HG03196 (cell line): ENCODE data around the gene LRCH4.
A peak's percentile ranks its signal among the peaks of the same experiment; 100 is the strongest.

Experiments
- ATAC-seq: cut with Tn5 transposase; IDR thresholded peaks from one replicate; pipeline ENCODE4 v1.9.1; 2021; ENCODE audit not compliant: unreplicated experiment

The LRCH4 gene, protein sequence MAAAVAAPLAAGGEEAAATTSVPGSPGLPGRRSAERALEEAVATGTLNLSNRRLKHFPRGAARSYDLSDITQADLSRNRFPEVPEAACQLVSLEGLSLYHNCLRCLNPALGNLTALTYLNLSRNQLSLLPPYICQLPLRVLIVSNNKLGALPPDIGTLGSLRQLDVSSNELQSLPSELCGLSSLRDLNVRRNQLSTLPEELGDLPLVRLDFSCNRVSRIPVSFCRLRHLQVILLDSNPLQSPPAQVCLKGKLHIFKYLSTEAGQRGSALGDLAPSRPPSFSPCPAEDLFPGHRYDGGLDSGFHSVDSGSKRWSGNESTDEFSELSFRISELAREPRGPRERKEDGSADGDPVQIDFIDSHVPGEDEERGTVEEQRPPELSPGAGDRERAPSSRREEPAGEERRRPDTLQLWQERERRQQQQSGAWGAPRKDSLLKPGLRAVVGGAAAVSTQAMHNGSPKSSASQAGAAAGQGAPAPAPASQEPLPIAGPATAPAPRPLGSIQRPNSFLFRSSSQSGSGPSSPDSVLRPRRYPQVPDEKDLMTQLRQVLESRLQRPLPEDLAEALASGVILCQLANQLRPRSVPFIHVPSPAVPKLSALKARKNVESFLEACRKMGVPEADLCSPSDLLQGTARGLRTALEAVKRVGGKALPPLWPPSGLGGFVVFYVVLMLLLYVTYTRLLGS

GRCh38 chr7:100585511-100586265 is at the start of gene LRCH4:
Gene LRCH4, minus strand, starts transcription at chr7:100586129. Its CDS starts 29 bp downstream, at chr7:100586100.
- ATAC-seq = peak; percentile 24

- ATAC-seq = no peak
Observed at GRCh38 chr7:100632951-100633717, 47.2 kb upstream of the LRCH4 start.

- no peak for ATAC-seq
Observed at GRCh38 chr7:100630066-100630465, 44.1 kb upstream of the LRCH4 start.

- no peak for ATAC-seq
Observed at GRCh38 chr7:100629117-100629716, 43.3 kb upstream of the LRCH4 start.

DNA sequence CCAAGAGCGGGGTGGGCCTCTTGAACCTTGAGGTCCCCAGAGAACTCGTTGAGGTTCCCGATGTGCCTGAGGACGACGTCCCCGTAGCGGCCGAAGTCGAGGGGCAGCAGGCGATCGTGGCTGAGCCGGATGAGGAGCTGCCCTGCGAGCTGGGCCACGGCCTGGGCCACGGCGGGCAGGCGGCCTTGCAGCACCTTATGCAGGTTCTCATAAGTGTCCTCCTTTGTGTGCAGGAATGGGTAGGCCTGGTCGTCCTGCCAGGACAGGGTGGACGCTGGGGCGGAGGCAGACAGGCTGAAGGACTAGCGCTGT is 41.3 kb upstream of the LRCH4 start:
- no peak for ATAC-seq

DNA sequence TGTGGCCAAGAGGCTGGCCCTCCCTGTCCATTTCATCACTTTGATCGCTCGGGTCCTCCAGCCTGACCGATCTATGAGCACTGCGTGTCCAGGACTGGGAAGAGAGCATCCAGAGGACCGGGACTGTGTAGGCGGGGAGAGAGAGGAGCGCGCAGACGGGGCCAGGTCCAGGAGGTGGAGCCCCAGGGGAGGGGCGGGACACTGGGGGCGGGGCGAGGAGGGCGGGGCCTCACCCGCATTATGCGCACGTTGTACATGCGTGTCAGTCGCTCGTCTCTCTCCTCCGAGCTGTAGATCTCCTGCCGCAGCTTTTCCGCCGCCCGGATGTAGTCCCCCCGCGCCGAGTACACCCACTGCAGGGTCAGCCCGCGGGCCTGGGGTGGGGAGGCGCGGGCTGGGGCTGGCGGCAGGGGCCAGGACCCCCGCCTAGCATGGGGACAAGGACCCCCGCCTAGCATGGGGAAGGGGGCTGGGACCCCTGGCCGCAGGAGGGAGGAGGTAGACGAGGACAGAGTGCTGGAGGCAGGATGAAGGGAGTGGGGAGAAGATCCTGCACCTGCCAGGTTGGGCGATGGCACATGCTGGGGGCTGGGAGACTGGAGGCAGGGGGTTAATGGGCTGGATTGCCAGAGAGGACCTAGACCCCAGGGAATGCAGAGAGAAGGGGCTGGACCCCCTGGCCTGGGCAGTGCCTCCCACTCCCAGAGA is 40.8 kb upstream of the LRCH4 start:
- peak; percentile 61 for ATAC-seq

DNA sequence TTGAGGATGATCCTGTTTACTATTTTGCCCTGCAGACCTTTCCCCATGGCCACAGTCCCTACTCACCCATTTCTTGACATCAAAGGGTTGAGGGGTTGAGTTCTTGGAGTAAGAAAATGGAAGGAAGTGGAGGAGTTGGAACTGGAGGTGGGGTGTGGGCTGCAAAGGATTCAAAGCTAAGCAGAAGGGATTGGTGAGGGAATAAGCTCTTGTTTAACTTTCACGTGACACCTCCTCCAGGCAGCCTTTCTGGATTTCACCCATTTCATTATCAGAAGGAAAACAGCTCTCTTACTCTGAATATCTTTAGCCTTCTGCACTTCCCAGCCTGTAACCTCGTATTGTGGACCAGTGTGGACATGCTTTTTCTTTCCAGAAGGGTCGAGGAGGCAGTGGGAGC is 40.1 kb upstream of the LRCH4 start:
- ATAC-seq = no peak

- ATAC-seq = no peak
Observed at GRCh38 chr7:100623951-100624824, 38.3 kb upstream of the LRCH4 start.

- no peak for ATAC-seq
Observed at GRCh38 chr7:100621554-100621953, 35.6 kb upstream of the LRCH4 start.

DNA sequence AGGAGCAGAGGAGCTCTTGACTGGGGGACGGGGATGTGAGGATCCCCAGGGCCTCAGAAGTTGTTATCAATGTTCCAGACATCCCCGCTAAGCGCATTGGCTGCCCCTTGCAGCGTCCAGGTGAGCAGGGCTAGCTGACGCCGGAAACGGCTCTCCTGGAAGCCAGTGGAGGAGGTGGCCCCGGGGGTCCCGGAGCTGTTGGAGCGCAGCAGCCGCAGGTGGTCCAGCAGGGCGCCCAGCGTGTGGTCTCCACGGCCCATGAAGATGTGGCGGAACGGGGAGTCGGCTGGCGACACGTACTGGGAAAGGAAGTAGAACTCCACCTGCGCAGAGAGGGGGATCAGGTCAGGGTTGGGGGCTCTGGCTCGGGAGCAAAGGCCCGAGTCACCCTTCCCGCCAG is 34.9 kb upstream of the LRCH4 start:
- ATAC-seq = no peak

DNA sequence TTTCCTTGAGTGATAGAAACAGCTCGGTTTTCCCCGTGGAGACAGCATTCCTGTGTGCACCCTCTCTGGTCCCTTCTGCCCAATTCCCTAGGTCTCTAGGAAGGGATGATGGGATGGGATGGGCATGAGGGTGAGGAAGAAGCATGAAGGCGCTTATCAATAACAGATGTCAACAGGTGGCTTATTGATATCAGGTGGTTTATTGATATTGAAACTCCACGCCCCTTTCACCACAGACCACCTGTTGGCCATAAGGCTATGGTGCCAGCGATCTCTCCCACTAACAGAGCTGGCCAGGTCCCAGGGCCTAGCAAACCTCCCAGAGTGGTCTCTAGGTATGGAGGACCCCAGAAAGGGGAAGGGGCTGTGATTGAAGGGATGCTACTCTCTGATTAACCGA is 34.3 kb upstream of the LRCH4 start:
- ATAC-seq = no peak

DNA sequence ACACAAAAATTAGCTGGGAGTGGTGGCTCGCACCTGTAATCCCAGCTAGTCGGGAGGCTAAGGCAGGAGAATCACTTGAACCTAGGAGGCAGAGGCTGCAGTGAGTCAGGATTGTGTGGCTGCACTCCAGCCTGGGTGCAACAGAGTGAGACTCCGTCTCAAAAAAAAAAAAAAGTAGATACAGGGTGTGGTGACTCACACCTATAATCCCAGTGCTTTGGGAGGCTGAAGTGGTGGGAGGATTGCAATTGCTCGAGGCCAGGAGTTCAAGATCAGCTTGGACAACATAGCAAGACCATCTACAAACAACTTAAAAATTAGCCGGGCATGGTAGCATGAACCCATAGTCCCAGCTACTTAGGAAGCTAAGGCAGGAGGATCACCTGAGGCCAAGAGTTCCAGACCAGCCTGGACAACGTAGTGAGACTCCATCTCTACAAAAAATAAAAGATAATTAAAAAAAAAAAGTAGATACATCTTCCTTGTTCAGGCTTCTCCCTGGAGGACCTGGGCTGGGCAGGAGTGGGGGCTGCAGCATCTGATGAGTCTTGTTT is 28.5 kb upstream of the LRCH4 start:
- no peak for ATAC-seq

GRCh38 chr7:100613412-100614175 is 27.7 kb upstream of the LRCH4 start:
- ATAC-seq = no peak

GRCh38 chr7:100612730-100613390 is 26.9 kb upstream of the LRCH4 start:
- peak; percentile 5 for ATAC-seq

- peak; percentile 92 for ATAC-seq
Observed at GRCh38 chr7:100611983-100612729, 26.2 kb upstream of the LRCH4 start, which contains the start of gene MOSPD3. Gene MOSPD3, plus strand, starts transcription at chr7:100612540. Its CDS starts 252 bp downstream, at chr7:100612792.

DNA sequence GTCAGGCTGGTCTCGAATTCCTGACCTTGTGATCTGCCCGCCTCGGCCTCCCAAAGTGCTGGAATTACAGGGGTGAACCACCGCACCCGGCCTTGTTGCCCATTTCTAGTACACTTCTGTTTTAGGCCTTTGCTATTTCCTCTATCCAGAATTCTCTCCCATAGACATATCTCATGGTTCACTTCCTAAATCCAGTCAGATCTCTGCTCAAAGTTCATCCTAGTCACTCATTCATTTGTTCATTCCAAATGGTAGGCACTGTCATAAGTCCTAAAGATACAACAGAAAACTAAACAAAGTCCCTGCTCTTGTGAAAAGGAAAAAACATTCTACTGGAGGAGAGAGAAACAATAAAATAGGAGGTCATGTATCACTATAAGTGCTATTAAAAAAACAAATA is 24.0 kb upstream of the LRCH4 start:
- no peak for ATAC-seq

GRCh38 chr7:100607111-100607510 is 21.2 kb upstream of the LRCH4 start:
- no peak for ATAC-seq
